Tibial nerve (tissue), 4 donors: Measurements from ENCODE around the gene TMPRSS6. TPM values are rescaled to one million over a fixed set of nuclear protein-coding genes. Genes with fewer than 3 reads are reported as not detected.

Source experiments
- DNase-seq, 2 donors: peaks; one replicate each; pipeline ENCODE4 v3.0.0-alpha.2; 2019; ENCODE audit warnings: low spot score in 2 of 2
- H3K27ac ChIP-seq, 4 donors: fragments of 200-600 bp; sonication (generic) in 3 of 4; one replicate each; pipeline ENCODE4 v1.5.1; 2017 to 2019; ENCODE audit warnings: mild to moderate bottlenecking in 1 of 4
- H3K27me3 ChIP-seq, 2 donors: fragments of 200-600 bp; sonication (generic) in 1 of 2; one replicate each; pipeline versions ENCODE4 v1.5.1 to v1.6.0; 2017 to 2019
- H3K36me3 ChIP-seq, 3 donors: fragments of 200-600 bp; sonication (generic); one replicate each; pipeline ENCODE4 v1.5.1; 2018 to 2019
- H3K4me1 ChIP-seq, 4 donors: fragments of 200-600 bp; sonication (generic) in 3 of 4; one replicate each; pipeline ENCODE4 v1.5.1; 2017 to 2019
- H3K4me3 ChIP-seq, 4 donors: fragments of 200-600 bp; sonication (generic) in 3 of 4; one replicate each; pipeline ENCODE4 v1.5.1; 2017 to 2019; ENCODE audit warnings: mild to moderate bottlenecking in 1 of 4, moderate library complexity in 1 of 4
- H3K9me3 ChIP-seq, 4 donors: fragments of 200-600 bp; sonication (generic) in 3 of 4; one replicate each; pipeline ENCODE4 v1.5.1; 2017 to 2019
- CTCF ChIP-seq, 5 experiments: fragments of 200-600 bp in 3 of 5; fragments of 450-650 bp in 2 of 5; sonication (generic) in 3 of 5; IDR thresholded peaks; one replicate each; pipeline ENCODE4 v1.5.1; 2016 to 2019; ENCODE audit warnings: antibody characterized with exemption in 5 of 5, mild to moderate bottlenecking in 3 of 5, moderate library complexity in 2 of 5
- EP300 ChIP-seq, 2 donors: sonication (generic); formaldehyde crosslinking; IDR thresholded peaks; one replicate each; pipeline ENCODE4 v1.6.1; 2017; ENCODE audit warnings: antibody characterized with exemption in 2 of 2, mild to moderate bottlenecking in 1 of 2
- POLR2A ChIP-seq, 2 donors: fragments of 450-650 bp; IDR thresholded peaks; one replicate each; pipeline ENCODE4 v1.6.1; 2017; ENCODE audit warnings: antibody characterized with exemption in 2 of 2, mild to moderate bottlenecking in 2 of 2, moderate library complexity in 2 of 2
- WGBS, 2 donors: methylation state at CpG; one replicate each; pipeline ENCODE4 v1.1.5; 2018; 5-methylcytosine and 5-hydroxymethylcytosine counted together
- total RNA-seq, 4 donors: library from RNA; depleted of rRNA; stranded (reverse); fragments of >200 nt; gene quantifications; one replicate each; pipeline ENCODE4 v1.1.0, GENCODE V29; 2016

The TMPRSS6 gene
- total RNA-seq, 4 donors from 2014 or later: not detected

- TF ChIP-seq EP300 (IDR thresholded peaks at IDR 0.05) (peak in 1 of 2 donors; percentile 44), POLR2A (IDR thresholded peaks at IDR 0.05) (peak; percentile 80), CTCF (IDR thresholded peaks at IDR 0.05) (peak in 4 of 5 experiments; percentile 9 to 95 (median 90))
- peak; percentile 51 to 67 for DNase-seq
- no peaks in the 10 kb centered on the region for H3K9me3 ChIP-seq
- H3K27me3 ChIP-seq: no peaks in the 10 kb centered on the region
- H3K36me3 ChIP-seq: peaks cover 2 to 32% (median 3%) of the 10 kb centered on the region in 3 donors
- H3K27ac ChIP-seq: peak within 1 kb of the TSS; percentile 85 to 99 (median 96)
- peak within 1 kb of the TSS; percentile 78 to 99 (median 87) for H3K4me3 ChIP-seq
- H3K4me1 ChIP-seq: peaks cover 0 to 71% (median 51%) of the 10 kb centered on the region in 4 donors
- 0 to 3% methylated on average over 31 to 35 of the region's 107 CpGs for WGBS, 2 donors
These were observed 90.0 kb downstream of the TMPRSS6 start, which contains the start of the genes MPST and TST for GRCh38 chr22:37019309-37020191. MPST (plus strand) TSS chr22:37019742; CDS start chr22:37019837, 95 bp downstream. TST (minus strand) TSS chr22:37019447; CDS start chr22:37018732, 715 bp downstream.

- H3K9me3 ChIP-seq: no peaks in the 10 kb centered on the region
- 0 to 2% methylated on average over 16 to 18 of the region's 35 CpGs for WGBS, 2 donors
These were observed 90.7 kb downstream of the TMPRSS6 start for GRCh38 chr22:37018815-37019308.

GRCh38 chr22:37018086-37018814 lies 91.3 kb downstream of the TMPRSS6 start:
- TF ChIP-seq EP300 (IDR thresholded peaks at IDR 0.05) (no peak), POLR2A (IDR thresholded peaks at IDR 0.05) (no peak)
- no peak for DNase-seq
- H3K4me3 ChIP-seq: peak overlapping the region; percentile 78 to 98 (median 84)
- no peaks in the 10 kb centered on the region for H3K27me3 ChIP-seq
- H3K4me1 ChIP-seq: peaks cover 0 to 75% (median 51%) of the 10 kb centered on the region in 4 donors
- H3K36me3 ChIP-seq: peaks cover 0 to 21% (median 2%) of the 10 kb centered on the region in 3 donors
- WGBS, 2 donors: 70 to 72% methylated on average over 20 to 45 of the region's 45 CpGs
- peak overlapping the region; percentile 85 to 98 (median 96) for H3K27ac ChIP-seq
- no peaks in the 10 kb centered on the region for H3K9me3 ChIP-seq

More at GRCh38 chr22:37018815-37019308, 90.7 kb downstream of the TMPRSS6 start:
- Histone ChIP-seq H3K36me3 (peaks cover 0 to 25% (median 2%) of the 10 kb centered on the region in 3 donors), H3K4me3 (peak overlapping the region; percentile 78 to 98 (median 84)), H3K4me1 (peaks cover 0 to 72% (median 51%) of the 10 kb centered on the region in 4 donors), H3K27ac (peak overlapping the region; percentile 85 to 98 (median 96)), H3K27me3 (no peaks in the 10 kb centered on the region)
- peak in 1 of 2 donors; percentile 12 for TF ChIP-seq EP300 (IDR thresholded peaks at IDR 0.05)
- no peak for TF ChIP-seq CTCF (IDR thresholded peaks at IDR 0.05)
- peak; percentile 49 to 54 for DNase-seq

GRCh38 chr22:37017356-37017755 lies 92.2 kb downstream of the TMPRSS6 start:
- TF ChIP-seq POLR2A (IDR thresholded peaks at IDR 0.05): no peak
- H3K27me3 ChIP-seq: no peaks in the 10 kb centered on the region
- H3K27ac ChIP-seq: peak overlapping the region in 3 of 4 donors; percentile 55 to 95 (median 55)
- peaks cover 0 to 74% (median 55%) of the 10 kb centered on the region in 4 donors for H3K4me1 ChIP-seq
- no peaks in the 10 kb centered on the region for H3K9me3 ChIP-seq
- DNase-seq: no peak
- WGBS, 2 donors: 75 to 82% methylated on average over 9 to 10 of the region's 10 CpGs
- H3K36me3 ChIP-seq: peaks cover 0 to 21% (median 2%) of the 10 kb centered on the region in 3 donors
- H3K4me3 ChIP-seq: no peak overlapping the region

GRCh38 chr22:37016134-37016910 lies 93.2 kb downstream of the TMPRSS6 start:
- no peak for DNase-seq
- no peaks in the 10 kb centered on the region for H3K27me3 ChIP-seq
- no peak overlapping the region for H3K4me3 ChIP-seq
- peaks cover 0 to 21% (median 2%) of the 10 kb centered on the region in 3 donors for H3K36me3 ChIP-seq
- 86% methylated on average over 14 of the region's 14 CpGs for WGBS, 2 donors
- TF ChIP-seq CTCF (IDR thresholded peaks at IDR 0.05) (no peak), EP300 (IDR thresholded peaks at IDR 0.05) (no peak), POLR2A (IDR thresholded peaks at IDR 0.05) (no peak)
- H3K27ac ChIP-seq: peak overlapping the region in 1 of 4 donors; percentile 55
- H3K9me3 ChIP-seq: no peaks in the 10 kb centered on the region
- H3K4me1 ChIP-seq: peaks cover 0 to 73% (median 49%) of the 10 kb centered on the region in 4 donors
